HG02884 (cell line): ENCODE results near the gene PCBP3.
A peak's percentile ranks its signal among the peaks of the same experiment; 100 is the strongest.
"Not testable (repeated sequence)": the region's sequence is repeated elsewhere in the genome, so short reads cannot be mapped to it uniquely, and the experiment has no call there.

Experiments used
- ATAC-seq: cut with Tn5 transposase; IDR thresholded peaks from one replicate; pipeline ENCODE4 v1.9.1; 2021; ENCODE audit warnings: mild to moderate bottlenecking, moderate library complexity; ENCODE audit not compliant: unreplicated experiment

Gene PCBP3

GRCh38 chr21:45643021-45643980 lies at the start of gene PCBP3:
Gene PCBP3 (plus strand): TSS chr21:45643725. CDS start chr21:45850086, 206,361 bp downstream.
- ATAC-seq, result peak; percentile 57

- ATAC-seq, result no peak
Observed at GRCh38 chr21:45594721-45595489, 48.6 kb upstream of the PCBP3 start.

- no peak for ATAC-seq
Observed at GRCh38 chr21:45595574-45596295, 47.8 kb upstream of the PCBP3 start.

- ATAC-seq, result no peak
Observed at GRCh38 chr21:45596704-45597318, 46.7 kb upstream of the PCBP3 start.

GRCh38 chr21:45598109-45598508 lies 45.4 kb upstream of the PCBP3 start:
- ATAC-seq, result no peak

GRCh38 chr21:45598666-45599065 lies 44.9 kb upstream of the PCBP3 start:
- ATAC-seq, result no peak

- ATAC-seq, result no peak
Observed at GRCh38 chr21:45599146-45599581, 44.4 kb upstream of the PCBP3 start.

GRCh38 chr21:45600248-45600647 lies 43.3 kb upstream of the PCBP3 start:
- ATAC-seq, result no peak

GRCh38 chr21:45601551-45601950 lies 42.0 kb upstream of the PCBP3 start:
- ATAC-seq, result no peak

- ATAC-seq, result no peak
Observed at GRCh38 chr21:45602106-45602505, 41.4 kb upstream of the PCBP3 start.

GRCh38 chr21:45603481-45603880 lies 40.0 kb upstream of the PCBP3 start:
- no peak for ATAC-seq

- ATAC-seq, result not testable (repeated sequence)
Observed at GRCh38 chr21:45604681-45605080, 38.8 kb upstream of the PCBP3 start.

GRCh38 chr21:45607021-45607908 lies 36.3 kb upstream of the PCBP3 start:
- no peak for ATAC-seq

GRCh38 chr21:45607909-45608295 lies 35.6 kb upstream of the PCBP3 start:
- no peak for ATAC-seq

GRCh38 chr21:45608747-45609470 lies 34.6 kb upstream of the PCBP3 start:
- not testable (repeated sequence) for ATAC-seq

- not testable (repeated sequence) for ATAC-seq
Observed at GRCh38 chr21:45609616-45610015, 33.9 kb upstream of the PCBP3 start.

GRCh38 chr21:45611296-45611695 lies 32.2 kb upstream of the PCBP3 start:
- no peak for ATAC-seq

- no peak for ATAC-seq
Observed at GRCh38 chr21:45611939-45612664, 31.4 kb upstream of the PCBP3 start.
